Measurements from ENCODE around the gene STKLD1.

- TF ChIP-seq CTCF (conservative IDR thresholded peaks at IDR 0.05; ENCODE audit: low read depth, low read length) (no peak), EZH2phosphoT487 (IDR thresholded peaks at IDR 0.05; ENCODE audit: borderline replicate concordance, low read length) (no peak)
Observed at GRCh38 chr9:133400292-133400691, 24.1 kb downstream of the STKLD1 start.
